ENCODE data around the gene PRKG2. TPM values are rescaled to one million over a fixed set of nuclear protein-coding genes. Genes with fewer than 3 reads are reported as not detected.

Gene PRKG2
- total RNA-seq, 1 donor from 2014 or later = 0.72 TPM

- DNase-seq (ENCODE audit: low spot score) = no peak
- no peak overlapping the region for H3K4me3 Mint-ChIP-seq (ENCODE audit: unreplicated experiment)
- no peaks in the 10 kb centered on the region for H3K27me3 Mint-ChIP-seq (ENCODE audit: unreplicated experiment)
- H3K27ac Mint-ChIP-seq (ENCODE audit: unreplicated experiment) = no peak overlapping the region
- no peaks in the 10 kb centered on the region for H3K36me3 Mint-ChIP-seq (ENCODE audit: low read depth, unreplicated experiment)
- TF ChIP-seq CTCF (IDR thresholded peaks at IDR 0.05; ENCODE audit: unreplicated experiment) = no peak
- H3K4me1 Mint-ChIP-seq (ENCODE audit: unreplicated experiment) = no peaks in the 10 kb centered on the region
- H3K9me3 Mint-ChIP-seq (ENCODE audit: unreplicated experiment) = no peaks in the 10 kb centered on the region
Observed at GRCh38 chr4:81179326-81179725, 35.7 kb downstream of the PRKG2 start.

- no peak overlapping the region for H3K4me3 Mint-ChIP-seq (ENCODE audit: unreplicated experiment)
- TF ChIP-seq CTCF (IDR thresholded peaks at IDR 0.05; ENCODE audit: unreplicated experiment) = no peak
- H3K27me3 Mint-ChIP-seq (ENCODE audit: unreplicated experiment) = no peaks in the 10 kb centered on the region
- H3K36me3 Mint-ChIP-seq (ENCODE audit: low read depth, unreplicated experiment) = no peaks in the 10 kb centered on the region
- no peaks in the 10 kb centered on the region for H3K9me3 Mint-ChIP-seq (ENCODE audit: unreplicated experiment)
- no peak for DNase-seq (ENCODE audit: low spot score)
- H3K27ac Mint-ChIP-seq (ENCODE audit: unreplicated experiment) = no peak overlapping the region
- no peaks in the 10 kb centered on the region for H3K4me1 Mint-ChIP-seq (ENCODE audit: unreplicated experiment)
Observed at GRCh38 chr4:81173213-81173612, 41.8 kb downstream of the PRKG2 start.

- H3K27ac Mint-ChIP-seq (ENCODE audit: unreplicated experiment) = no peak overlapping the region
- H3K4me3 Mint-ChIP-seq (ENCODE audit: unreplicated experiment) = no peak overlapping the region
- H3K9me3 Mint-ChIP-seq (ENCODE audit: unreplicated experiment) = no peaks in the 10 kb centered on the region
- no peaks in the 10 kb centered on the region for H3K27me3 Mint-ChIP-seq (ENCODE audit: unreplicated experiment)
- DNase-seq (ENCODE audit: low spot score) = no peak
- H3K4me1 Mint-ChIP-seq (ENCODE audit: unreplicated experiment) = no peaks in the 10 kb centered on the region
- no peak for TF ChIP-seq CTCF (IDR thresholded peaks at IDR 0.05; ENCODE audit: unreplicated experiment)
- H3K36me3 Mint-ChIP-seq (ENCODE audit: low read depth, unreplicated experiment) = no peaks in the 10 kb centered on the region
Observed at GRCh38 chr4:81166458-81167160, 48.4 kb downstream of the PRKG2 start.

GRCh38 chr4:81165861-81166430 is 49.1 kb downstream of the PRKG2 start:
- H3K4me3 Mint-ChIP-seq (ENCODE audit: unreplicated experiment) = no peak overlapping the region
- H3K27me3 Mint-ChIP-seq (ENCODE audit: unreplicated experiment) = no peaks in the 10 kb centered on the region
- H3K9me3 Mint-ChIP-seq (ENCODE audit: unreplicated experiment) = no peaks in the 10 kb centered on the region
- TF ChIP-seq CTCF (IDR thresholded peaks at IDR 0.05; ENCODE audit: unreplicated experiment) = no peak
- no peak for DNase-seq (ENCODE audit: low spot score)
- H3K4me1 Mint-ChIP-seq (ENCODE audit: unreplicated experiment) = no peaks in the 10 kb centered on the region
- H3K27ac Mint-ChIP-seq (ENCODE audit: unreplicated experiment) = no peak overlapping the region
- H3K36me3 Mint-ChIP-seq (ENCODE audit: low read depth, unreplicated experiment) = no peaks in the 10 kb centered on the region
